Right renal cortex interstitium (tissue), 3 donors: ENCODE results near the gene LPO. TPM values are rescaled to one million over a fixed set of nuclear protein-coding genes. Genes with fewer than 3 reads are reported as not detected.

Experiments used
- DNase-seq, 3 donors: peaks; one replicate each; pipeline ENCODE4 v3.0.0-alpha.2; 2013; ENCODE audit warnings: low read depth in 3 of 3, low spot score in 2 of 3
- polyA plus RNA-seq, 3 donors: library from polyadenylated mRNA; unstranded; fragments of 120-200 nt; gene quantifications; one replicate each; pipeline ENCODE4 v1.2.1, GENCODE V29; 2013; ENCODE audit not compliant: insufficient read length in 3 of 3

The LPO gene
- polyA plus RNA-seq, 3 donors = 0.04 to 0.10 (median 0.06) TPM

DNA sequence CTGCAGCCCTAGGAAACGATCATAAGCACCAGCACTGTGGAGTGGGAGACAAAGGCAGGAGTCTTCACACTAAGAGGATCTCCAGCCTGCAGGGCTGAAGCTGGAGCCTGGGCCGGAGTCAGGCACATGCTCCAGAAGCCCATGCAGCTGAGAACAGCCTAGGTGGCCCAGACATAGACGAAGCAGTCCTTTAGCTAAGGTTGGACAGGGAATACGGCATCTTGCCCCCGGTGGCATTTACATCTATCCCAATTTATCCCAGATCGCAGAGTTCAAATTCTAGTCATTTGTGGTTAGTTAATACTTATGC is 76.3 kb downstream of the LPO start:
- no peak for DNase-seq

DNA sequence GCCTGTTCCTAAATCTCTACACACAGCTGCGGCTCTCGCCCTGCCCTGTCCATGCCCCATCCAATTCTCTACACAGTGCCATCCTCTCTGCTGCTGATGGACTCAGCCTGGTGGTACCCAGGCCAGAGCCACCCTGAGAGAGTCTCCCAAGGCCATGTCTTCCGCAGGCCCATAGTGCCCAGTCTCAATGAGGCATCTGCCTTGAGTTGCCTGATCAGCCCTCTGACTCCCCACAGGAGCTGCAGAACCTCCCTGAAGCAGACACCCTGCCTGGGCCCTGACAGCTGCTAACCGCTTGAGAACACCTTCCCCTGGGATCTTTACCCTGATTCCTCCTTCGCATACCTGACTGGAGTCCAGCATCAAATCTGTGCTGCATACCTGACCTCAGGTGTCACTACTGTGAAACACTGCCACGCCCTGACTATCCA is 76.9 kb downstream of the LPO start:
- no peak for DNase-seq

DNA sequence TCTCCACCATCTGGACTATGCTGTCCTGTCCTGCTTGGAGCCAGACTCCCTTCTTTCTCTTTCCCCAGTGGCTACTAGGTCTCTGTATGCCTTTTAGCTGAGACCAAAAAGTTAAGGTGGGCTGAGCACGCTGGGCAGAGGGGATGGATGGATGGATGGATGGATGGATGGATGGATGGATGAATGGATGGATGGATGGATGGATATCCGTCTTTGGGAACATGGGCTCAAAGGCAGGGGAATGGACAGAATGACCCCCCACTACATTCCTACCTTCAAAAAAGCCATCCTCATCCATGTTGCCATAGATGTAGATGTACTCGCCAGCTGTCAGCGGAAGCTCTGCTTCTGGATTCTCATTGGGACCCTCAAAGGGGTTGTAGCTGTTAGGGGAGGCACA is 77.4 kb downstream of the LPO start:
- DNase-seq = no peak

DNA sequence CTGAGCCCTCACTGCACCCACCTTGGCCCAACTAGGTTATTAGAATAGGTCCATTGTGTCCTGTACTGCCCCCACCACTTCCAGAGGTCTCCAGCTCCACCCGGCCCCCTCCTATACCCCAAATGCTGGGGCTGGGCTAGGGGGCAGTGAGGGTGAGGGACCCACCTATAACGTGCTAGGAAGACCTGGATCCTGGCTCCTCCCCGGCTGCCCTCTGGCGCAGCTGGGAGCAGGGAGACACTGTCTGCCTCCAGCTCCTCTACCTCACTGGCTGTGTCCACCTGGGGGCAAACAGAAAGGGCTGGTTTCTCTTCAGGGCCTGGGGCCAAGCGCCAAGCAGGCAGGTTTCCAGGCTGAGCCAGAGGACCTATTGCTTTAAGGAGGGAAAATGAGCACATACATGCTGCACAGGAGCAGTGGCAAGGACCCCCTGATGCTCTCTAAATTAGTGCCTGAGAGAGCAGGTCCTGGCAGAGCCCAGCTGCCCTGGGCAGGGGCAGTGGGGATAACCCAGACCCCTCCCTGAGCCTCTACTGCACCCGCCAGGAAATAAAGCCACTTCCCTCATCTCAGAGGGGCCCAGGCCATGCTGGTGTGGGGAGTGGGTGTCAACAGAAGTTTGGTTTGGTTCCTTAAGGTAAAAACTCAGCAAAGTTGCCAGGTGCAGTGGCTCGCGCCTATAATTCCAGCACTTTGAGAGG is 78.0 kb downstream of the LPO start:
- DNase-seq = no peak

DNA sequence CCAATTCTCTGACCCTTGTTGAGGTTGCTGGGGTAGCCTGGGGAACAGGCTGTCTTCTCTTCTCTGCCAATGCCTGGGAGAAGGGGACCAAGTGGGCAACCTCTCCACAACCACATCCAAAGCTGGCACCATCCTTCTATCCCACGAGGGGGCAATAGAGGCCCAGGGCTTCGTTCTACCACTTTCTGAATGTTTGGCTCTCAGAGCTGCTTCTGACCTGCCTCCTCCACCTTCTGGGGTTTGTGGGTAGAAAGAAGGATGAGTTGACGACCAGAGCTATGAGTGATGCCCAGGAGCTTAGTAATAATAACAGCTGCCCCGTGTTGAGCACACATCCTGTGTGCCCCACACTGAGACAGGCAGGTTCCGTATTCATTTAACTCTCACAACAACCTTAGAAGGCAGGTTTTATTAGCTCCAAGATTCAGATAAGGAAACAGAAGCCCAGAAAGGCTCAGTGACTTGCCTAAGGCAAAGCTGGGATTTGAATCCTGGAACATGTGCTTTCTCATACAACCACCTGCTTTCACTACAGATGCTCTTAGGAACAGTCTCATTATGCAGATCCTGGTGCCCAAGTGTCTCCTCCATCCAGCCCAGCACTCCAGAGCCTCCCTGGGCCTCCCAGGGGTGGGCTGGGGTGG is 79.2 kb downstream of the LPO start:
- DNase-seq = no peak

DNA sequence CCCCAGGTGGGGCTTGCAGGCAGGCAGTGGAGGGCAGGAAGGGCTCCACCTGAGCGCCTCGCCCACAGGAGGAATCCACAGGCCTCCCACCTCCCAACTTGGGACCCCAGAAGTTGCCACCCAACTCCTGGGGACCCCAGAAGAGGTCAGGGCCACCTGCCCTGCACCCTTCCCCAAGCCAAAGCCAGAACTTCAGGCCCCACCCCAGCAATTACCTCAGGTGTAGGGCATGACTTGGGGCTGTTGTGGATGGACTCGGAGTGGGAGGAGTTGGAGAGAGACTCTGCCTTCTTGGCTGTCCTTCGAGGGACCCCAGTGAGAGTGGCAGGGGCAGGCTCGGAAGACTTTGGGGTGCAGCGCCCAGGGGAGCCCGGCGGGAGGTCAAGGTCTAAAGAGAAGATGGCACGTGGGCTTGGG is 79.7 kb downstream of the LPO start:
- DNase-seq = no peak

Other genes with a start within 250 kb of the LPO start
- 100 to 1,000 TPM; 403 to 437 (median 436) TPM for gene SRSF1, start 231.3 kb upstream of the LPO start, polyA plus RNA-seq
- 10 to 100 TPM; 84.2 to 84.8 (median 84.4) TPM for gene DYNLL2, start 155.2 kb upstream of the LPO start, polyA plus RNA-seq
- gene OR4D1, start 90.2 kb upstream of the LPO start, polyA plus RNA-seq = not detected
- gene OR4D2, start 71.6 kb upstream of the LPO start, polyA plus RNA-seq = not detected
- gene EPX, start 45.9 kb upstream of the LPO start, polyA plus RNA-seq = under 1 TPM; 0.26 to 0.99 (median 0.80) TPM
- 10 to 100 TPM; 35.4 to 46.0 (median 39.5) TPM for gene MKS1, start 19.3 kb upstream of the LPO start, polyA plus RNA-seq
- 1 to 10 TPM; 1.6 to 5.1 (median 3.6) TPM for gene MPO, start 42.4 kb downstream of the LPO start, polyA plus RNA-seq
- gene TSPOAP1, start 90.2 kb downstream of the LPO start, polyA plus RNA-seq = 10 to 100 TPM; 34.2 to 41.1 (median 38.8) TPM
- 100 to 1,000 TPM; 142 to 156 (median 148) TPM for gene SUPT4H1, start 113.6 kb downstream of the LPO start, polyA plus RNA-seq
- 10 to 100 TPM; 12.7 to 14.6 (median 14.2) TPM for gene RNF43, start 178.9 kb downstream of the LPO start, polyA plus RNA-seq
- under 1 TPM; 0.28 to 0.53 (median 0.51) TPM for gene HSF5, start 249.8 kb downstream of the LPO start, polyA plus RNA-seq